Activated T-cell treated with anti-CD3 and anti-CD28 coated beads for 48 hours (primary cell): ENCODE data around the gene GRIN2A.

Experiments used
- DNase-seq: peaks from one replicate; pipeline ENCODE4 v3.0.0-alpha.2; 2020; ENCODE audit warnings: low read depth

GRIN2A gene

DNA sequence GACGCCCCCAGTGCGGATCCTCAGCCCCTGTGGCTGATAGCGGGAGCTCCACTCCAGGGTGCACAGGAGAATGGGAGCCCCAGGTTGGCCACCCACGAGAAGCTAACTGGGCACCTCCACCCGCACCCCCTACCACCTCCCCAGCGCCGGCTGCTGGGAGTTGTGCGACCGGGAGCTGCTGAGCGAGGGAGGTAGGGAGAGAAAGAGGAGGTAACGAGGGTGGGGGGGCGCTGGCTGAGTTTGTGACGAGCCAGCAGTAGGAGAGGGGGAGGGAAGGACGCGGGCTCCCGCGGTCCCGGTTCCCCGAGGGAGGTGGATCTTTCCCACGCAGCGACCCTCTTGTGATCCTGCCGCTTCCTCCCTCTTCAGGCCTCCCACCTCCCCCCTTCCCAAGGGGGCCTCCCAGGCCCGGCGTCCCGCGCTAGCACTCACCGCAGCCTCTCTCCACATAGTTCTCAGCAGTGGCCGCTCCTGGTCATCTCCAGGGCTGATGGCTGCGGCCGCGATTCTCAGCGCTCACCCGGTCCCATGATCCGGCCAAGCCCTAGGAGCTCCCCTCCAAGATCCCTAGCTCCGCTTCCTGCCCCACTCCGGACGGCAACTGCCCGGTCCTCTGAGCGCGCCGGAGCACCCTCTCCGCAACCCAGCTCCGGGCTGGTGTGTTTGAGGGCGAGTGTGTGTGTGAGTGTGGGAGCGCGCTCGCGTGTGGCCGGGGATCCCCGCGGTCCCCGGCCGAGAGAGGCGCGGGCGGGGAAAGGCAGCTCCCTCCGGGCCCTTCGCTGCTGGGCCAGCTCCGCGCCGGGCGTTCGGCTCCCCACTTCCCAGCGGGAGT lies at the start of gene GRIN2A:
Gene GRIN2A (minus strand): TSS at position 207 of the 832 bp plus-strand sequence. CDS start 2,017 bp downstream, outside the sequence.
- no peak for DNase-seq

DNA sequence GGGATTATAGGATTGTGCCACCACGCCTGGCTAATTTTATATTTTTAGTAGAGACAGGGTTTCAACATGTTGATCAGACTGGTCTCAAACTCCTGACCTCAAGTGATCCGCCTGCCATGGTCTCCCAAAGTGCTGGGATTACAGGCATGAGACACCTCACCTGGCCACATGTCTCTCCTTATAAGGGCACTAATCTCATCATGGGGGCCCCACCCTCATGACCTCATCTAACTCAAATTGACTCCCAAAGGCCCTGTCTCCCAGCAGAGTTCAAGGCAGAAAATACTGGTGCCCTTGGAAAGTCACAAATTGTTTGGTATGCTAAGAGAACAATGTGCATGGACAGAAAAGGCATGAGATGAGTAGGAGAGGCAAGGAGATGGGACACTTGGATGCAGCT lies 49.3 kb upstream of the GRIN2A start:
- DNase-seq: no peak

DNA sequence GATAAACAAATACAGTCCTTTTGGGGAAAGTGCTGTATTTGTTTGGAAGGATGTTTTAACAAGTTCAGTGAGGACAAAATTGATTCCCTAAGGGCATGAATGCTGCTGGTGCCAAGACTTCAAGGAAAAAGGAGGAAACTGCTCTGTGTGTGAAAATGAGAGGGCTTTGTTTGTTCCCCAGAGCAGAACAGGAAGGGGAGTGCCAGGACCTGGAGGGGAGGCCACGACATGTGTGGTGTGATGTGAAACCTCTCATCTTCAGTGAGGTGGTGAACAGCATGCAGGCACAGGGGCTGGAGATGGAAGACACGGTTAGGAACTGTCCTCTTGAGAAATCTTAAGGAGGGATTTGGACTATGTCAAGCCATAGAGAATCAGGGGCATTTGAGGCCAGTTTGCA lies 46.6 kb upstream of the GRIN2A start:
- no peak for DNase-seq

DNA sequence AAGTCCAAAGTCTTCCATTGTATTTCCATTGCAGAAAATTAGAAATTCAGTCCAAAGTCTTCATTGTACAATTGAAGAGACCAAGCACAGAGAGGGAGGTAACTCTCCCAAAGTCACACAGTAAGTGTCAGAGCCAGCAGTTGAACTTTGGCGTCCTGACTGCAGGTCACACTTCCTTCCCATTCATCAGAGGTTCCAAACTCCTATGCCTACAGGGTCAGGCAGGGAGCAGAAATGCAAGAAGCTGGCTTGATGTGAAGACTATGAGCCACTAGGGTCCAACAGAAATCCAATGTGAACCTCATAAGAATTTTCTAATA lies 44.7 kb upstream of the GRIN2A start:
- no peak for DNase-seq

DNA sequence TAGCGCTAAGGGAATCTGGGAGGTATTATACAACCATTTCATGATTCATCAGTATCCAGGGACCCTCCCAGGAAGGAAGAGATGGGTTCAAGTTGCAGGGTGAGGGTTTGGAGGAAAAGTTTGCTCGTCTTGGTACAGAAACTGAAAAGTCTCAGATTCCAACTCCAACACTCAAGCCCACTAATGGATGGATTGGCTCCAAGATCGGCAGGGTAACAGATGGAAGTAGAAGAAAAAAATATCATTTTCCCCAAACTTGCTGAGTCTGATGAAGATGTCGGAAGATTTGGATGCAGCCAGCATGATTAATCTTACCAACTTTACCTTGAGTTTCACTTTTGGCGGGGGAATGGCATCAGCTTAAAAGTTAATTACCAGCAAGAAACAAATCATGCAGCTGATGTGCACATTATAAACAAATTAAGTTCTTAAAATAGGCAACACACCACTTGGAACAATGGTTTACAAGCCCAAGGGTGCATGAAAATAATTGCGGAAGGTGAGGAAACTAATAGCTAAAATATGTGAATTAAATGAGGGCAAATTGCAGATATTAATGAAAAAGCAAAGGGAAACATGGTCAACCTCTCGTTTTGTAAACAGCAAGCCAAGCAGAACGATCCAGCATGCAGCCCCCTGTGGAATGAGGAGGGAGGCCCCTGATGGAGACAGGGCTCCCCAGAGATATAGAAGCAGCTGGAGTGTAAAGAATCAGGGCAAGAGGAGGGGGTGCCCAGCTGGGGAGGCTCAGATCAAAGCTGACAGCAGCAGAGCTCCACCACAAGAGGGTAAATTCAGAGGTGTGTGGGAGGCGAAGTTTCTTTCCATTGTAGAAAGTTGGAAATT lies 44.1 kb upstream of the GRIN2A start:
- no peak for DNase-seq

DNA sequence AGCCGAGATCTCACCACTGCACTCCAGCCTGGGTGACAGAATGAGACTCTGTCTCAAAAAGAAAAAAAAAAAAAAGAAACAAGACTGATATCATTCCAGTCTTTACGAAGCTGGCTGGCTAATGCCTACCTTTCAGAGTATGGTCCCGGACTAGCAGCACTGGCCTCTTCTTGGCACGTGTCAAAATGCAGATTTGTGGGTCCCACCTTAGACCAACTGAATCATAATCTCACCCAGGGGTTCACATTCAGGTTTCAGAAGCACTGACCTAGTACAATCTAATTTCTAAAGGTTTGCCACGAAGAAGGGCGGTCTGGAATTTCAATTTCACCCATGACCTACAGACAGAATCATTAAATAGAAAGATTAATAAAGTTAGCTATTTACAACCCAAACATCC lies 43.4 kb upstream of the GRIN2A start:
- DNase-seq: no peak

DNA sequence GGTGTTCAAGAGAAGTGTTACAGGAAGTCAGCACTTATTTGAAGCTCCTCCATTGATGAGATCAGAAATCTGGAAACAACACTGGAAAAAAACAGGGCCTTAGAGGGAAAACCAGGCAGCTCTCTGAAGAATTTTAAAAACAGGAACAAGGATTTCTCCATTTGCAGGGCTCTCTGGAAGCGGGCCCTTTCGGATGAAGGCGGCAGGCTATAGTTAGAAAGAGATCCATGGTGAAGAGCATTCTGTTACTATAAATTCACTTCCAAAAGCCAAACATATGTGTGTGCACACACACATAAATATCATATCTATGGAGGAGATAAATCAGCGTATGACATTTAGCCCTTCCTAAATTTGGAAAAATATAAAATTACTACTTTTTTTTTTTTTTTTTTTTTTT lies 42.6 kb upstream of the GRIN2A start:
- DNase-seq: no peak

DNA sequence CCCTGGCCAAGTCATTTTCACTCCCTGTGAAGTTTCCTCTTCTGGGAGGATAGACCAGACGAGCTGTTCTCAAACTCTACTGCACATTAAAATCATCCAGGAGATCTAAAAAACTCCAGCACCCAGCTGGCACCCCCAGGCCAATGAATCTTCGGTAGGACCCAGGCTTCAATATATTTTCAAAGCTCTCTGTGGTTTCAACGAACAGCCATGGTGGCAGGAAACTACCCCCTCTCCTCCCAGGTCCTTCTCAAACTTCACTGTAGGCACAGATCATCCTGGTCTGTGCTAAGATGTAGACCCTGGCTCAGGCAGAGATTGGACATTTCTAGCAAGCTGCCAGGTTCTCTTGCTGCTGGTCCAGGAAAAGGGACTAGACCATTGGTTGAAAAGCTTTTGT lies 38.7 kb upstream of the GRIN2A start:
- no peak for DNase-seq

DNA sequence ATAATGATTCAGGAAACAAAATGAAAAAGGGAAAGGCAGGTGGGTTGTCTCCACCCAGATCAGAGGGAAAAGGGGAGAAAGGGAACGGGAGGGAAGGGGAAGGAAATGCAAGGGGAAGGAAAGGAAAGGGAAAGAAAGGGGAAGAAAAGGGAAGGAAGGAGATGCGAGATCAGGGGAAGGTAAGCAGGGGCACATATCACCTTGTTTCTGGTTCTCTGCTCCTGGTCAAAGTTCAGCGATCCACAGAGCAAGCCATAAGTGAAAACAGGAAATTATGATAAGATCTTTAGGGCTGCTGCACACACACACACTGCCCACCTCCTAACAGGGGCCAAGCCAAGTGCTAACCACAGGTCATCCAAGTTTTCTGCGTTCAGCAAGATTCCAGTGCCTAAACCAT lies 37.5 kb upstream of the GRIN2A start:
- no peak for DNase-seq

DNA sequence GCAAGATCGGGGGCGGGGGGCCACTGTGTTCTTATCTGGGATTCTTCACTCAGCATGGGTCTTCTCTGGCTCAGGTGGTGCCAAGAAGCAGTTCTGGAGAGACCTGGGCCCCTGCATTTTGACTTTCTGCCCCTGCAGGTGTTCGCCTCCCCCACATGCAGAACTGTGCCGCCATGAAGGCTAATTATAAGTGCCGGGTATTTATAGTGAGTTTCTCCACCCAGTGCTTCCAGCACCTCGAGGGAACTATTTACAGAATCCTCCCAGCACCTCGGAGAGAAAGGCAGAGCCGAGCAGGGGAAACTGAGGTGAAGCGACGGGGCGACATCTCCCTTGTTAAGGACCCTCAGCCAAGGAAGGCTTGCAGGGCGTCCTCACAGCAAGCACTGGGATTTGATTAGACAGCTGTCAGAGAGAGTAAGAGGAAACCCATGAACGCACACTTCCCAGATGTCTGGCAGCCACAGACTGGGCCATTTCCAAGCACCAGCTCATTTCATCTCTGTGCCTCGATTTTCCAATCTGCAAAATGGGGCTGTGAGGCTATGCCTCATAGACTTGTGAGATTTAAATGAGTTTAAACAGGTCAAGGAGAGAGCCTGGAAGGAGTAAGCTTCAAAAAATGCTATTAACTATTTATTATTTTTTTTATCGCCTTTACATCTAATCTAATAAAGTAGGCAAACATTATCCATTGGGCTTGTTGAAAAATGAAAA lies 36.4 kb upstream of the GRIN2A start:
- DNase-seq: no peak

DNA sequence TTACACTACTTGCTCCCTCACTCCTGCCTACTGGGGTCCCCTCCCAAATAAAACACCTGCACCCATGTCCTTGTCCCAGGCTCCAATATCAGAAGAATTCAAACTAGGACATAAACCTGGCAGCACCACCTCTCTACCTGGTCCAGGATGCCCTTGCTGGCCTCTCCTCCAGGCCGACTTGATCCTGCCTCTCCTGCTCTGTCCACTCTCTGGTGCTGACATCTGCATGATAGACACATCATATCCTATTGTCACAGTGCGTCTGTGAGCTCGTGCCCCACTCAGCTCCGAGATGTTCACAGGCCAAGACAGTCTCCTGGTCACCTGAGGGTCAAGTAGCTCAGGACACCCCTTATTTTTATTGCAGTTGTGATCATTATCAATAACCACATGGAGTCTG lies 31.5 kb upstream of the GRIN2A start:
- DNase-seq: no peak

DNA sequence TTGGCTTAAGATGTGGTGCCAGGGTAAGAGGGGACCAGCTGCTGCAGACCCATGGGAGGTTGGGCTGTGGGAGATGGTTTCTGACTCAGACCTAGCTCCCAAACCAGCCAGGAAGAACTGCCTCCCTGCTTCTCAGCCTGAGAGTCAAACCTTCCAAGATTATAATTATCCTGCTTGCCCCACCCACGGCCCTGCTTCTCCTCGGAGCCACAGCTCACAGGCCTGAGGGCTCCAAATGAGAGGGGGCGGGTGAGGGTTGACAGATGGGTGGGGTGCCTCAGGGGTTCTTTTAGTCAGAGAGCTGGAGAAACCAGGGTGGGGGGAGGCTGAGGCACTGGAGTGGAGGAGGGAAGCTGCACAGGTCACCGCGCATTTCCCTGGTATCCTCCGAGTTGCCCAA lies 28.7 kb upstream of the GRIN2A start:
- no peak for DNase-seq

DNA sequence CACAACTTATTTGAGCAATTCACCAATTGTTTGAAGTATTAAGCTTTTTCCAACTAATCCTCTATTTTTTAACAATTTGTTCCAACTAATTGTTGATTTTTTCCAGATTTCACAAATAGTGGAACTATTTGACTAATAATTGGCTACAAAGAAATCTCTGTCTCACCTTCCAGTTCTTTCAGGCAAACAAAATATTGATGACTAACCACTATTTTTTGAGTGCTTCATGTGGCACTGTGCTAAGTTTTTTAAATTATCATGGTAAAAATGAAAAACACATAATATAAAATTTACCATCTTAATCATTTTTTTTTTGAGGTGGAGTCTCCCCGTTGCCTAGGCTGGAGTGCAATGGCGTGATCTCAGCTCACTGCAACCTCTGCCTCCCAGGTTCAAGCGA lies 24.6 kb upstream of the GRIN2A start:
- no peak for DNase-seq

DNA sequence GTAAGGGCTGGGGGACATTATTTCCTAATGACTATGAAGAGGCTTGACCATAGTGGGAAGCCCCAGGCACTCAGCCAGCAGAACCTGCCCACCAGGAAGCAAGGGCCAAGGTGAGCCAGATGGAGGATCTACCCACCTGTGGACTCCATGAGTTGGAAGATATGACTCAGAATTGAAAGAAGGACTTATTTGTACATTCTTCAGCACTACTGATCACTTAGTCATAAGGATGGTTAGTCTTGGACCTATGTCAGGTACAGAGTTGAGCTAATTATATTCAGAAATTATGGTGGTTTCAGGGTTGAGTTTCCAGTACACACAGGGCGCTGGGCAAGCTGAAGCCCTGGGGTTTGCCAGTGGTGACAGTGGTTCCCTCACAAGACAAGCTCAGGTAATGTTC lies 24.0 kb upstream of the GRIN2A start:
- DNase-seq: no peak

DNA sequence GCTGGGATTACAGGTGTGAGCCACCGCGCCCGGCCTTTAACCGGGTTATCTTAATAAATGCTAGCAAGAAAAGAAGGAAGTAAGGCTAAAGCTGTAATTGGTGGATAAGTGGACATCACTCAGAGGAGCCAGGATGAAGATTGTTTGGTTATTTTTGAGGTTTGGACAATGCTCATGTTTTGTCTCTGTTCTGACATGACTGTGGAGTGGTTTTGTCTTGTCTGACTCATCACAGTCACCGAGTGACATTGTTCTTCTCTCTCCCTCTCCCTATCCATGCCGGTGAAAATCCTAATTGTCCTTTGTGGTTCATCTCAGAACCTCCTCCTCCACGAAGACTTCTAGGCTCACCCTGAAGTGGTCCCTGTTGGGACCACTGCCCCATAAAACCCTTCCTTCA lies 23.5 kb upstream of the GRIN2A start:
- no peak for DNase-seq

DNA sequence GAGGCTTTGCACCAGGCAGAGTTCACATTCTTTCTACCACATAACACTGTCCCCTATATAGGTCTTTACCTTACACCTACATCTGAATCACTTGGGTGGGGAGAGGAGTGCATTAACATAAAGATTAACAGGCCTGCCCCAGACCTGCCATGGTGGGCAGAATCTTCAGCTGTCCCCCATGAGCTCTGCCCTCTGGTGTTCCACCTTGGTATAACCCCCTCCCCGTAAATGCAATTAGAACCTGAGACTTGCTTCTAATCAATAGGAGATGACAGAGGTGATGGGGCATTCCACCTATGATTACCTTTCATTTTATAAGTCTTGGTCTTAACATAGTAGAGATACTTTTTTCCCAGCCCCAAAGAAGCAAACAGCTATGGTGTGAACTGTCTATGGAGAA lies 20.4 kb upstream of the GRIN2A start:
- no peak for DNase-seq

DNA sequence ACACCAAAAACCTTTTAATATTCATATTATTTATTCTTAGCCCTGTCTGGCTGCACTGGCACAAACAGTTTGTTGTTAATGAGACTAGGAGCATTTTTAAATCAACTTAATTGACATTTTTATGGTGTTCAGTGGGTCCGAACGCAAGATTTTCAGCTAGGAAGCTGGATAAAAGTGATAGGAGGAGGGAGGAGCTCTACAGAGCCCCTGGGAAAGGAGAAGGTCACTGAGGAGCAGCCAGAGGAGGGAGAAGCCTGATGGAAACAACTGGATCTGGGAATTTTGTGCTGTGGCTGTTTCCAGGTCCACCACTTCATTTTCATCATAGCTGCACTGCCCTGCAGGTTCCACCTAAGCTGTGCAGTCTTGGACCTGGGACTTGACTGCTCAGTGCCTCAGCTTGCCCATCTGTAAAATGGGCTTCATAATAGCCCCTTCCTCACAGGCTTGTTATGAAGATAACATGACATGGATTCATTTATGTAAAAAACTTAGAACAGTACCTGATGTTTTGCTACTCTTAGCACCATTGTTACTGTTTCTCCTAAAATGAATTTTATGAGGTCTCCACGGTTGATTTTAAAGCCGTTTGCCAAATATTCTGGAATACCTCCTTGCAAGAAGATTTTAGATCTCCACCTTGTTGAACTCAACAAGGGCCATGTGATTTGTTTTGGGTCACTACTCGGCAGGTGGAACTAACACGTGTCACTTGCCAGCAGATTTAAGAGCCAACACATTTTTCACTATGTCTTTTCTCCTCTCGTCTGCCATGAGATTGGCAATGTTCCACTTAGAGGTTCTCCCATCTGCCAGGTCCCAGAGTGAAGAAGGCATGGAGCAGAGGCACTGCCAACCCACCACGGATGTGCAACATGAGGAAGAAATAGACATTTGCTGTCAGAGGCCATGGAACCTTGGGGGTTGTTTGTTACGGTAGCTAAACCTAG lies 18.7 kb upstream of the GRIN2A start:
- no peak for DNase-seq

DNA sequence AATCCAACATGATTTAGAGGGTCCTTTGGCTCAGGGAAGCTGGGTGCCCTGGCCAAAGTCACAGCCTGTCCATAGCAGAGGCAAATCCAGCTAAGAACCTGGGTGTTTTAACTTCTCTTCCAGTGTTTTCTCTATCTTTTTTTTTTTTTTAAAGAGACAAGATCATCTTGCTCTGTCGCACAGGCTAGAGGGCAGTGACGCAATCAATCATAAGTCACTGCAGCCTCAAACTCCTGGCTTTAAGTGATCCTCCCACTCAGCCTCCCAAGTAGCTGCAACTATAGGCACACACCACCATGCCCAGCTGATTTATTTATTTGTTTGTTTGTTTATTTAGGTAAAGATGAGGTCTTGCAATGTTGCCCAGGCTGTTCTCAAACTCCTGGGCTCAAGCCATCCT lies 14.8 kb upstream of the GRIN2A start:
- no peak for DNase-seq

DNA sequence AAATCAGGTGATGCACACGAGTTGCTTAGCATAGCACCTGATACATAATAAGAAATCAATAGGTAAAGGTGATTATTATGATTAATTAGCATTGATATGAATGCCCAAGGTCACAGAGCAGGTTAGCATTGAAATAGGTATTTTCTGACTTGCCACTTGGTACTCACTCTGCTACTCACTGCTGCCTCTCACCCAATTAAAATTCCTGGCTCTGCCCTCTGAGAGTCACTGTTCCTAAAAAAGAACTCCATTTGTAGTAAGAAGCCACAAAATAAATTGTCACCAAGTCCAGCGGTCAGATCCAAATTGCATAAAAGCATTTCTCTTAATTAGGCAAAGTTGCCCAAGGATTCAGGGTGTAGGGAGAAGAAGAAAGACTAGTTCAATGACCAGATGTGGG lies 8.9 kb upstream of the GRIN2A start:
- no peak for DNase-seq

DNA sequence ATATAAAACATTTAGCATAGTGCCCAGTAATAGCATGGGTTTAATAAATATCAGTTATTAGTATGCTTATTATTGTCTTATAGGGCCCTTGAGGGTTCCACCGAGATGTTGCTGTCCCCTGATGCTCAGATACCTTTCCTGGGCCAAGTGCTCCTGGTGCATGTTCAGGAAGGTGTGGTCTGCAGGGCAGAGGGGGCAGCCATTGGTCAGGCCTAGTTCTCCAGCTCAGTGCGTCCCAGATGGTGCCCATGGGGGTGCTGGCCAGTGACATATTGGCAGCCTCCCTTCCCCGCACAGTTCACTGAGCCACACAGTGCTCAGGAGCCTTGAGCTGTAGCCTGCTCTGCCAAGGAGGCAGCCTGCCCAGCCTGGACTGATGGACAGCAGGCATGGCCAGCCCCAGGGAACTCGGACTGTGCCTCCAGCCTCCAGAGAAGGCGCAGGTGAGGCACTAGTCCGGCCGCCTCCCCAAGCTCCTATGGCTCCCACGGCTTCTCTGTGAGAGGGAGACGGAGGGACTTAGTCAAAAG lies 7.7 kb upstream of the GRIN2A start:
- no peak for DNase-seq

DNA sequence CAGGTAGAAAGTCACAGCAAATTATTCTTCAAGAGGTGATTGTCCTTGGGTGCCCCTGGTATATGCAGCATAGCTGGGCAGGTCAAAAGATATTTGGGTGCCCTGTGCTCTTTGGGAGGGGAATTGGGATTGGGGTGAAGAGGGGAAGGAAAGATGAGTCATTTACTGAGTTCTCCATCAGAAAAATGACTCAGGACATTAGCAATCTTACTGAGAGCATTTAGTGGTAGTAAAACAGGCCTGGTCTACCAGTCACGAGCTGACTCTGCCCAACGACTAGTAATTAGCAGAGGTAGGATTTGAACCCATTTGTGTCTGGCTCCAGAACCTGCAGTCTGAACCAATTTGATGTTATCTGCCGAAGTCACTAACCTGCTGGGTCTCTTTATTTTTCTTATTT lies 6.0 kb upstream of the GRIN2A start:
- DNase-seq: no peak
